GM18861 (cell line): ENCODE data around the gene PEAK3.

Source experiments
- ATAC-seq: cut with Tn5 transposase; IDR thresholded peaks from one replicate; pipeline ENCODE4 v1.9.1; 2021; ENCODE audit not compliant: unreplicated experiment

Gene PEAK3

DNA sequence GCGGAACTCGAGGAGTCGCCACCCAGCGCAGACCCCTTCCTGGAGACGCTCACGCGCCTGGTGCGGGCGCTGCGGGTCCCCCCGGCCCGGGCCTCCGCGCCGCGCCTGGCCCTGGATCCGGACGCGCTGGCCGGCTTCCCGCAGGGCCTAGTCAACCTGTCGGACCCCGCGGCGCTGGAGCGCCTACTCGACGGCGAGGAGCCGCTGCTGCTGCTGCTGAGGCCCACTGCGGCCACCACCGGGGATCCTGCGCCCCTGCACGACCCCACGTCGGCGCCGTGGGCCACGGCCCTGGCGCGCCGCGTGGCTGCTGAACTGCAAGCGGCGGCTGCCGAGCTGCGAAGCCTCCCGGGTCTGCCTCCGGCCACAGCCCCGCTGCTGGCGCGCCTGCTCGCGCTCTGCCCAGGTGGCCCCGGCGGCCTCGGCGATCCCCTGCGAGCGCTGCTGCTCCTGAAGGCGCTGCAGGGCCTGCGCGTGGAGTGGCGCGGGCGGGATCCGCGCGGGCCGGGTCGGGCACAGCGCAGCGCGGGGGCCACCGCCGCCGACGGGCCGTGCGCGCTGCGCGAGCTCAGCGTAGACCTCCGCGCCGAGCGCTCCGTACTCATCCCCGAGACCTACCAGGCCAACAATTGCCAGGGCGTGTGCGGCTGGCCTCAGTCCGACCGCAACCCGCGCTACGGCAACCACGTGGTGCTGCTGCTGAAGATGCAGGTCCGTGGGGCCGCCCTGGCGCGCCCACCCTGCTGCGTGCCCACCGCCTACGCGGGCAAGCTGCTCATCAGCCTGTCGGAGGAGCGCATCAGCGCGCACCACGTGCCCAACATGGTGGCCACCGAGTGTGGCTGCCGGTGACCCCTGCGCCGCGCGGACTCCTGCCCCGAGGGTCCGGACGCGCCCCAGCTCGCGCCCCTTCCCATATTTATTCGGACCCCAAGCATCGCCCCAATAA lies 30.6 kb downstream of the PEAK3 start:
- ATAC-seq: no peak

GRCh38 chr19:2250766-2251105 lies 31.2 kb downstream of the PEAK3 start:
- no peak for ATAC-seq

DNA sequence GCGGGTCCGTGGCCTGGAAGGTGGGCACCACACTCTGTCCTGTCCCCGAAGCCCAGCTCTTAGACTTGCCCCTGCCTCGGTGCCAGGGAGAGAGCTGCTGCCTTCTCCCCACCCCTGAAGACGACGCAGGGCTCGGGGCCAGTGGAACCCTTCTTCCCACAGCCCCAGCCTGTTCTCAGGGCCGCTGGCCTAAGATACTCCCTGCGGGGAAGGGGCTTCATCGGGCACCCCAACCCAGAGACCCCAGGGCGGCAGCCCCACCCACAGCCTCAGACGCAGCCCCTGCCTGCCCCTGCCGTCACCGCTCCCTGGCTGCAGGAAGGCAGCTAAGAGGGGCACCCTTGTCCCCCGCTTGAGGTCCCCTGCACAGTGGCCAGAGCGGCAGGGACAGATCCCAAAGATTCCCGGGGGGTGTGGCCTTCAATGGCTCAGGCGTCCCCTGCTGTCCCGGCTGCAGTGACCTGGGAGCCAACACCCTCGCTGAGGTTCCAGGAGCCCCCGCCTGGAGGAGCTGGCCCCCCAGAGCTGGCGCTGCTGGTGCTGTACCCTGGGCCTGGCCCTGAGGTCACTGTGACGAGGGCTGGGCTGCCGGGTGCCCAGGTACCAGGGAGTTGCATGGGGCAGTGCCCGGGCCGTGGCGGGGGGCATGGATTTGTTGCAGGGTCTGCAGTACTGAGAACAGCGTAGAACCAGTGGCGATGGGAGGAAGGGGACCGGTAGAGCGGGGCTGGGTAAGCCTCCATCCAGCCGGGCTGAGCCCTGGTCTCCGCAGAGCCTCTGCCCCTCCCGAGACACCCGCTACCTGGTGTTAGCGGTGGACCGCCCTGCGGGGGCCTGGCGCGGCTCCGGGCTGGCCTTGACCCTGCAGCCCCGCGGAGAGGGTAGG lies 31.9 kb downstream of the PEAK3 start:
- ATAC-seq: no peak

GRCh38 chr19:2249010-2249866 lies 32.7 kb downstream of the PEAK3 start, which contains the start of gene AMH:
Gene AMH (plus strand): TSS chr19:2249323. CDS start chr19:2249333, 10 bp downstream.
- no peak for ATAC-seq

DNA sequence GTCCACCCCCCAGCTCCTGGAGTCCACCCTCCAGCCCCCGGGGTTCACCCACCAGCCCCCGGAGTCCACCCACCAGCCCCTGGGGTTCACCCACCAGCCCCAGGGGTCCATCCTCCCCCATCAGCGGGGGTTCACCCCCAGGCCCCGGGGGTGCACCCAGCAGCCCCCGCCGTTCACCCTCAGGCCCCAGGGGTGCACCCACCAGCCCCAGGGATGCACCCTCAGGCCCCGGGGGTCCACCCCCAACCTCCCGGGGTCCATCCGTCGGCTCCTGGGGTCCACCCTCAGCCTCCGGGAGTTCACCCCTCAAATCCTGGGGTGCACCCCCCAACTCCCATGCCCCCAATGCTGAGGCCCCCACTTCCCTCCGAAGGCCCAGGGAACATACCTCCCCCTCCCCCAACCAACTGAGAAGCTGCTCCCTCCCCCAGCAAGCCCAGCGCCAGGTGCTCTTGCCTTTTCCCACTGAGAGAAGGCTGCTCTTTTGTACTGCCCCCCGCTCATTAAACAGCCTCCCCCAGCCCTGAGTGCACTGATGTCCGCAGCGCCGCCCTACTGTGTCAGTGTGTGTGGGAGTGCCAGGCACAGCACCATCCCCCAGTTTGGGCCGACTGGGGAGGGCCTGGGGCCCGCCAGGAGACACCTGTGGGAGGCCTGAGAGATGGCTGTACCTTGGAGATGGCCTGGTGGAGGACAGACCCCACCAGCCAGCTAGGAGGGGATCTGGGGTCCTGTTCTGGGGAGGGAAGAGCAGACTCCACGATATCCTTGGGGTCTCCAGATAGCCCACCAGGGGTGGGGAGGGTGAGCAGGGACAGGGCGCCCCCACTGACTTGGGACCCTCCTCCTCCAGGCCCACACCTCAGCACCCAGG lies 33.6 kb downstream of the PEAK3 start:
- no peak for ATAC-seq

GRCh38 chr19:2247433-2248101 lies 34.4 kb downstream of the PEAK3 start:
- ATAC-seq: no peak

DNA sequence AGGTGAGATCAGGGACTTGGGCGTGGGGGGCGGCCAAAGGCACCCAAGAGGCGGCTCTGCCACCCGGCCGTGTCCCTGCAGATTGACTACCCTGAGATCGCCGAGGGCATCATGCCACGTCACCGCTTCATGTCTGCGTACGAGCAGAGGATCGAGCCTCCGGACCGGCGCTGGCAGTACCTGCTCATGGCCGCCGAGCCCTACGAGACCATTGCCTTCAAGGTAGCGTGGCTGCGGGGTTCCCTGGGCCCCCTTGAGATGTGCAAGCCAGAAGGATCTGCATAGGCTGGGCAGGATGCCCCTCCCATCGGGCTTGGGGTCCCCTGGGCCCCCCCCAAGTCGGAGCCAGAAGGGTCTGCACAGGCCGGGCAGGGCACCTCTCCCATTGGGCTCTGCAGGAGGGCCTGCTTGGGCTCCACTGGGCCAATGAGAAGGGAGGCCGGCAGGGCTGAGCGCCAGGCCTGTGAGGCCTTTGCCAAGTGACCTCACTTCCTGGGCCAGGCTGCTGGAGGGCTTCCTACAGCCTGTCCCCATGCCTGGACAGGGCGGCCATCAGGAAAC lies 35.1 kb downstream of the PEAK3 start:
- ATAC-seq: no peak

DNA sequence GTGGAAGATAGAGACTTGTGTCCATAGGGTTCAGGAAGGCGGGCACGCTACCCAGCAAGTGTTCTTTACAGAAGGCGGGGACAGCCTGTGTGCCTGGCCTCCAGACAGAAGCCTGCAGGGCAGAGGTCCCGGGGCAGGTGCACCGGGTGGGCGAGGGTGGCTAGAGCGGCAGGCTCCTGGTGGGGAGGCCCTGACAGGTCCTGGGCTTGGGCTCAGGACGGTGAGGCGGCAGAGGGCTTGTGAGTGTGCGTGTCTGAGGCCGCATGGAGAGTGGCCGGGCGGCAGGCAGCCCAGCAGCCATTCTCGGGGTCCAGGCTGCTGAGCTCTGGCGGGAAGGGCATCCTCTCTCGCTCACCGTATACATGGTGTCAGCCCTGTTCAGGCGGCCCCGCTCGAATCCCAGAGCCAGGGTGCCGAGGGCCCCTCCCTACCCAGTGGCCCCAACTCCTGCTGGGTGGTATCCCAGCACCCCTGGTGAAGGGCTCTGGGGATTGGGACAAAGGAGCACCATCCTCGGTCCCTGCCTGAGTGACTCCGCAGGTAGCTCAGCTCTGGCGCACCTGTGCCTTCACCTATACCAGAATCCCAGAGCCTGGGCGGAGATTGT lies 35.9 kb downstream of the PEAK3 start:
- no peak for ATAC-seq

DNA sequence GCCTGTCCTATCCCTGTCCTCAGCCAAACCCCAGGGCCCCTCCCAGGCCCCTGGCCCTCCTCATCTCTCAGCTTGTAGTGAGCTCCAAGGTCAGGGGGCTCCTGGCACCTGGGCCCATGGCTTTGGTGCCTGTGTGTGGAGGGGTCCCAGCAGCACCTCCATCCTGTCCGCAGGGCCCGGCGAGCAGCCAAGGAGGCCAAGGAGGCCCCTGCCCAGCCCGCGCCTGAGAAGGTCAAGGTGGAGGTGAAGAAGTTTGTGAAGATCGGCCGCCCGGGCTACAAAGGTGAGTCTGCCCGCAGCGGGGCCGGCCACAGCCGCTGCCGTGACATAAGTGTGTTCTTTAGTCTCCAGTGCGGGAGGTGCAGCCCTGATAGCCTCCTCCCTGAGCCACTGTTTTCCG lies 36.7 kb downstream of the PEAK3 start:
- ATAC-seq: no peak

DNA sequence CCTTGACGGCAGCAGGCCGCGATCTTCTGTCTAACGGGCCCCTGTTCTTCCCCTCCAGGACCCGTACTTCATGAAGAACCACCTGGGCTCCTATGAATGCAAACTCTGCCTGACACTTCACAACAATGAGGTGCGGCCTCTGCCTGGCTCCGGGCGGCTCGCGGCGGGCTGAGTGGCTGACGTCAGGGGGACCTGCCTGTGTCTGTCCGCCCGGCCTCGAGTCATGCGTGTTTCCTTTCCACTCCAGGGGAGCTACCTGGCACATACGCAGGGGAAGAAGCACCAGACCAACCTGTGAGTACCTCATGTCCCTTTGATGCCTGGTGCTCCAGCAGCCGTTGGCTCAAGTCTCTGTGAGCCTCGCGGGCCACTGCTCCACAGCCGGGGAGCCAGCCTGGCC lies 37.5 kb downstream of the PEAK3 start:
- ATAC-seq: no peak

GRCh38 chr19:2244125-2244411 lies 37.9 kb downstream of the PEAK3 start:
- ATAC-seq: no peak

DNA sequence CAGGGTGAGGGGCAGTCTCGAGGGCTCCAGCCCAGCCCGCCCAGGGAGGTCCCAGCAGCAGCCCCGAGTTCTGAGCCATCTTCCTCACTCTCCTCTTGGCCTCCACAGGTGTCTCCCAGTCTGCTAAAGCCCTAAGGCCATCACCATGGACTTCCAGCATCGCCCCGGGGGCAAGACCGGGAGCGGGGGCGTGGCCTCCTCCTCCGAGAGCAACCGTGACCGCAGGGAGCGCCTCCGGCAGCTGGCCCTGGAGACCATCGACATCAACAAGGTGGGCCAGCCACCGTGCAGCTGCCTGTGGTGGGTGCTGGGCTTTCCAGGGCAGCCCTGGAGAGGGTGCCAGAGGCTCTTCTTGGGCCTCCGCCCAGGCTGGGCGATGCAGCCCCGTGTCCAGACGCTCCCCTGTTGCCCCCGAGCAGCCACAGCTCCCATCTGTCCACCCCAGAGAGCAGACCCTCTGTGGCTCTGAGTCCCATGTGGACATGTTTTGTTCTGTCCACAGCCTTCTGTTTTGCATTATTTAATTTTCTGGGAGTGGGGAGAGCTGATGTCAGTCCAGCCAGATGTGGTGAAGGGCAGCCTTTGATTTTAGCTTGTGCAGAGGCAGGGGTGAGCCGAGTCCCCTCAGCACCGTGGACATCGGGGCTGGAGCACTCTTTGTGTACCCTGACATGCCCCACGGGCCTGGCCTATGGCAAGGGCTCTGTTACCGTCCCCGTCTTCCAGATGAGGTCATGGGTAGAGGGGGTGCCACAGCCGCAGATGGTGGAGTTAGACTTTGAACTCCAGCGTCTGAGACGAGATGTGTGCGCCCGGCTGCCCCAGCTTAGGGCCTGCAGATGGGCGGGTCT lies 38.5 kb downstream of the PEAK3 start:
- ATAC-seq: no peak

- ATAC-seq: no peak
Measured at GRCh38 chr19:2242816-2243215, 39.2 kb downstream of the PEAK3 start.

DNA sequence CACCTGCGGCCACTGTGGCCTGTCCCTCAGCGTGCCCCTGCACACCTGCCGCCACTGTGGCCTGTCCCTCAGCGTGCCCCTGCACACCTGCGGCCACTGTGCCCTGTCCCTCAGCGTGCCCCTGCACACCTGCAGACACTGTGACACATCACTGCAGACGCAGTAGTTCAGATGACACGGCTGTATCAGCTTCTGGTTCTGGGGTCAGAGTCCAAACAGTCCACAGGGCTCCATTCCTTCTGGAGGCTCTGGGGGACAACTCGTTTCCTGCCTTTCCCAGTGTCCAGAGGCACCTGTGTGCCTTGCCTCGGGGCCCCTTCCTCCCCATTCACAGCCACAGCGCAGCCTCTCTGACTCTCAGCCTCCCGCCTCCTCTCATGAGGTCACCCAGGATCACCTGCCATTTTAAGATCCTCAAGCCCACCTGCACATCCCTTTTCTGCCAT lies 39.9 kb downstream of the PEAK3 start:
- ATAC-seq: no peak

DNA sequence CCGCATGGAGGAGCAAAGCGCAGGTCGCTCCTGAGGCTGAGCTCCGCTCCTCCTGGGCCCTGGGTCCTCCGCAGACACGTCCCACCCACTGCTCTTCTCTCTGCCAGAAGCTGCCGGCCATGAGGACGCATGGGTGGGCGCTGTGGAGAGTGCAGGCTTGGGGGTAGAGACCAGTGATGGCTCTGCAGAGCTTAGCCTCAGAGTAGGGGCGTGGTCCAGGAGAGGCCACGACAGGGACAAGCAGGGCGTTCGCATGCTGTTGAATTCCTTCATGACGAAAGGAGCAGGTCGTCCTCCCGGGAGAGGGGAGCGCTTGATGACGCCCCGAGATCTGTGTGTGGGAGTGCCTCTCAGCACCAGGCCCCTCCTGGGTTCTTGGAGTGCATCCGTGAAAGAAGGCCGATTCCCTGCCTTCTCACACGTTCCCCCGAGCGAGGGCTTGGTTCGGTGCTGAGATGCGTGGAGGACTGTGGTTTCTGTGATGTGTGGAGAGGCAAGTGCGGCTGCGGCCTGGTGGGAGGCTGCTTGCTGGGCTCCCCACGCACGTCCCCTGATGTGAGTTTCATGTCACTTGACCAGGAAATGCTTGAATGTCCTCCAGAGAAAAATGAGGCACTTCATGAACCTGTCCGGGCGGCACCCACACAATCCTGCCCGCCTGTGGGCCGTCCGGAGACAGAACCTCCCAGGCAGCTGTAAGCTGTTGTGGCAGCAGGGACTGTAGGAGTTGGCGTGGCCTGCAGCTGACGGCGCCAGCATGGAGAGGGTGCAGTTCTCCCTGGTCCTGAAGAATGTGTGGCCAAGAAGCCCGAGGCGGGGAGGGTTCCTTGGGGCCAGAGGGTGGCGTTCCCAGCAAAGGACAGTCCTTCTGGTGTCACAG lies 40.9 kb downstream of the PEAK3 start:
- ATAC-seq: no peak

- ATAC-seq: no peak
Measured at GRCh38 chr19:2239771-2240770, 41.9 kb downstream of the PEAK3 start.
